ENCODE results near the gene SLC35E3. TPM values are rescaled to one million over a fixed set of nuclear protein-coding genes. Genes with fewer than 3 reads are reported as not detected.
A peak's percentile ranks its signal among the peaks of the same experiment; 100 is the strongest.

The SLC35E3 gene
- total and polyA plus RNA-seq, 2 of the 13 experiments (the other 11 are each of a cell fraction or from before 2014, with no cell fraction given), result 13.0 to 22.1 TPM

DNA sequence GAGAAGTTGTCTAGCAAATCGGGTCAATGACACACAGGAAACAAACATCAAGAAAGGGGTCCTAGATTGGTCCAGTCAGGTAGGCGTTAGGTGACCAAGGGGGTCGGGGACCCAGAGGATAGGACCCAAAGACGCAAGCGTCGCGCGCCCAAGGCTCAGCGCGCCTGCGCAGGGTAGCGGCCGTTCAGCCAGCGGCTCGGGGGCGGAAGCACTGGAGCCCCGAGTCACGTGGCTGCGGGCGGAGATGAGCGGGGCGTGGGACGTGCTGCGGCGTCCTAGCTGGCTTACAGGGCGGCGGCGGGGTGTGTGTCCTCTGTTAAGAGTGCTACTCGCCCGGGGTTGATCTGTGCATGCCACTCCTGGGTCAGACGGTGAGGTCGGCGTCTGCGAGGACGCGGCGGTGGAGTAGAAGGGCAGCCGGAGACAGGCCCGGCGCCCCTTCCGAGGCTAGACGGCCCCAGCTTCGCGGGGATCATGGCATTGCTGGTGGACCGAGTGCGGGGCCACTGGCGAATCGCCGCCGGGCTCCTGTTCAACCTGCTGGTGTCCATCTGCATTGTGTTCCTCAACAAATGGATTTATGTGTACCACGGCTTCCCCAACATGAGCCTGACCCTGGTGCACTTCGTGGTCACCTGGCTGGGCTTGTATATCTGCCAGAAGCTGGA is at the start of gene SLC35E3 (continued):
- no peak for TF ChIP-seq ZEB1 (IDR thresholded peaks at IDR 0.05; ENCODE audit: insufficient replicate concordance, low read depth)
- no peak for TF ChIP-seq TCF7 (IDR thresholded peaks at IDR 0.05; ENCODE audit: low read depth)
- peak; percentile 30; the same call in 1 of the 2 replicates for TF ChIP-seq KLF12 (CRISPR knock-in tag; IDR thresholded peaks at IDR 0.05; ENCODE audit: borderline replicate concordance)
- peak; percentile 65 for TF ChIP-seq MNT (IDR thresholded peaks at IDR 0.05)
- TF ChIP-seq ZNF883 (CRISPR knock-in tag; IDR thresholded peaks at IDR 0.05; ENCODE audit: not compliant biosample characterization), result peak; percentile 79
- TF ChIP-seq, protein P1, sequence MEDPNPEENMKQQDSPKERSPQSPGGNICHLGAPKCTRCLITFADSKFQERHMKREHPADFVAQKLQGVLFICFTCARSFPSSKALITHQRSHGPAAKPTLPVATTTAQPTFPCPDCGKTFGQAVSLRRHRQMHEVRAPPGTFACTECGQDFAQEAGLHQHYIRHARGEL (CRISPR knock-in tag; IDR thresholded peaks at IDR 0.05), result peak; percentile 49; the same call in 1 of the 2 replicates
- TF ChIP-seq POLR2G (IDR thresholded peaks at IDR 0.05; ENCODE audit: low read depth, low read length), result peak; percentile 93
- no peak for TF ChIP-seq ZNF205 (CRISPR knock-in tag; IDR thresholded peaks at IDR 0.05)
- peak; percentile 97 for TF ChIP-seq DNMT1 (CRISPR knock-in tag; IDR thresholded peaks at IDR 0.05)
- no peak for TF ChIP-seq ZNF557 (CRISPR knock-in tag; IDR thresholded peaks at IDR 0.05)
- peak; percentile 87 for TF ChIP-seq DMAP1 (CRISPR knock-in tag; IDR thresholded peaks at IDR 0.05)
- TF ChIP-seq NBN (conservative IDR thresholded peaks at IDR 0.05), result no peak
- TF ChIP-seq IRF1 (CRISPR knock-in tag; IDR thresholded peaks at IDR 0.05; ENCODE audit: low read depth), result no peak
- peak; percentile 23; the same call in 1 of the 2 replicates for TF ChIP-seq GFI1 (CRISPR knock-in tag; IDR thresholded peaks at IDR 0.05; ENCODE audit: borderline replicate concordance)
- TF ChIP-seq RAD51 (IDR thresholded peaks at IDR 0.05; ENCODE audit: borderline replicate concordance), result peak; percentile 84
- no peak for TF ChIP-seq SRF (IDR thresholded peaks at IDR 0.05; ENCODE audit: low read depth, low read length)
- peak; percentile 79; the same call in 1 of the 2 replicates for TF ChIP-seq ZNF761 (CRISPR knock-in tag; conservative IDR thresholded peaks at IDR 0.05)
- TF ChIP-seq, protein P2, sequence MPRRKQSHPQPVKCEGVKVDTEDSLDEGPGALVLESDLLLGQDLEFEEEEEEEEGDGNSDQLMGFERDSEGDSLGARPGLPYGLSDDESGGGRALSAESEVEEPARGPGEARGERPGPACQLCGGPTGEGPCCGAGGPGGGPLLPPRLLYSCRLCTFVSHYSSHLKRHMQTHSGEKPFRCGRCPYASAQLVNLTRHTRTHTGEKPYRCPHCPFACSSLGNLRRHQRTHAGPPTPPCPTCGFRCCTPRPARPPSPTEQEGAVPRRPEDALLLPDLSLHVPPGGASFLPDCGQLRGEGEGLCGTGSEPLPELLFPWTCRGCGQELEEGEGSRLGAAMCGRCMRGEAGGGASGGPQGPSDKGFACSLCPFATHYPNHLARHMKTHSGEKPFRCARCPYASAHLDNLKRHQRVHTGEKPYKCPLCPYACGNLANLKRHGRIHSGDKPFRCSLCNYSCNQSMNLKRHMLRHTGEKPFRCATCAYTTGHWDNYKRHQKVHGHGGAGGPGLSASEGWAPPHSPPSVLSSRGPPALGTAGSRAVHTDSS (CRISPR knock-in tag; conservative IDR thresholded peaks at IDR 0.05), result no peak
- TF ChIP-seq HCFC1 (IDR thresholded peaks at IDR 0.05; ENCODE audit: low read depth, low read length), result peak; percentile 73
- TF ChIP-seq, protein P3, sequence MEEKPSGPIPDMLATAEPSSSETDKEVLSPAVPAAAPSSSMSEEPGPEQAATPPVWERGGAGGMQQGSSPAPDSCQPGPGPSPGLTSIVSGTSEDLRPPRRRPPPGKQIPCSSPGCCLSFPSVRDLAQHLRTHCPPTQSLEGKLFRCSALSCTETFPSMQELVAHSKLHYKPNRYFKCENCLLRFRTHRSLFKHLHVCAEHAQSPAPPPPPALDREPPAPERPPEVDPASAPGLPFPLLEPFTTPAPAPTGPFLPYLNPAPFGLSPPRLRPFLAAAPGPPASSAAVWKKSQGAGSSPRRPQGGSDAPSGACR (CRISPR knock-in tag; IDR thresholded peaks at IDR 0.05), result peak; percentile 57; the same call in 1 of the 2 replicates
- no peak for TF ChIP-seq ZNF83 (CRISPR knock-in tag; IDR thresholded peaks at IDR 0.05; ENCODE audit: borderline replicate concordance)
- no peak for TF ChIP-seq HES4 (CRISPR knock-in tag; IDR thresholded peaks at IDR 0.05; ENCODE audit: borderline replicate concordance)
- TF ChIP-seq THAP7 (CRISPR knock-in tag; IDR thresholded peaks at IDR 0.05), result no peak
- no peak; the same call in 1 of the 2 replicates for TF ChIP-seq RXRB (CRISPR knock-in tag; IDR thresholded peaks at IDR 0.05; ENCODE audit: borderline replicate concordance)
- TF ChIP-seq SMAD3 (CRISPR knock-in tag; IDR thresholded peaks at IDR 0.05), result no peak
- TF ChIP-seq ZBTB7B (CRISPR knock-in tag; IDR thresholded peaks at IDR 0.05), result peak; percentile 40; the same call in 1 of the 2 replicates

Data from HepG2 (cell line).